GM21825 (cell line): ENCODE measurements around the gene GNPNAT1.
"Not testable (repeated sequence)": the region's sequence is repeated elsewhere in the genome, so short reads cannot be mapped to it uniquely, and the experiment has no call there.

ENCODE experiments used
- ATAC-seq: cut with Tn5 transposase; IDR thresholded peaks from one replicate; pipeline ENCODE4 v1.9.1; 2021; ENCODE audit warnings: mild to moderate bottlenecking, moderate library complexity; ENCODE audit not compliant: unreplicated experiment

GNPNAT1 gene

GRCh38 chr14:52790011-52790755 lies 1.2 kb downstream of the GNPNAT1 start:
- no peak for ATAC-seq

- ATAC-seq = no peak
Measured at GRCh38 chr14:52789118-52789517, 2.3 kb downstream of the GNPNAT1 start.

DNA sequence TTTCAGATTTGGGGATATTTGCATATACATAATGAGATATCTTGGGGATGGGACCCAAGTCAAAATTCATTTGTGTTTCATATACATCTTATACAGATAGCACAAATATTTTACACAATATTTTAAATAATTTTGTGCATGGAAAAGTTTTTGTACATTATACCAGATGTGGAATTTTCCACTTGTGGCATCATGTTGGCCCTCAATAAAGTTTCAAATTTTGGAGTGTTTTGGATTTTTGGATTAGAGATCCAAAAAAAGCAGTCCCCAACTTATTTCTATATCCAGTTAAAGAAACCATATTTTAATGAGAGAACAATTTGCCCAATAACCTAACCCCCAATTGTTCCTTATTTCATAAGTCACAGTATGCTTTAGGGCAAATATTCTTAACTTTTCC lies 4.5 kb downstream of the GNPNAT1 start:
- no peak for ATAC-seq

GRCh38 chr14:52783206-52783605 lies 8.2 kb downstream of the GNPNAT1 start:
- no peak for ATAC-seq

GRCh38 chr14:52781629-52782028 lies 9.8 kb downstream of the GNPNAT1 start:
- no peak for ATAC-seq

GRCh38 chr14:52780893-52781292 lies 10.5 kb downstream of the GNPNAT1 start:
- no peak for ATAC-seq

DNA sequence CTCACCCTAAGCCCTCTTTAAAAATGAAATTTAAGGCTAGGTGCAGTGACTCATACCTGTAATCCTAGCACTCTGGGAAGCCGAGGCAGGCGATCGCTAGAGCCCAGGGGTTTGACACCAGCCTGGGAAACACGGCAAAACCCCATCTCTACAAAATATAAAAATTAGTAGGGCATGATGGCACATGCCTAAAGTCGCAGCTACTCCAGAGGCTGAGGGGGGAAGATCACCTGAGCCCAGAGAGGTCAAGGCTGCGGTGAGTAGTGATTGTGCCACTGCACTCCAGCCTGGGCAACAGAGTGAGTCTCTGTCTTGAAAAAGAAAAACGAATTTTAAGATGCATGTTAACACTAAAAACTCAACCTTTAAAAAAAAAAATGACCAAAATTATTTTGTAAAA lies 12.7 kb downstream of the GNPNAT1 start:
- no peak for ATAC-seq

DNA sequence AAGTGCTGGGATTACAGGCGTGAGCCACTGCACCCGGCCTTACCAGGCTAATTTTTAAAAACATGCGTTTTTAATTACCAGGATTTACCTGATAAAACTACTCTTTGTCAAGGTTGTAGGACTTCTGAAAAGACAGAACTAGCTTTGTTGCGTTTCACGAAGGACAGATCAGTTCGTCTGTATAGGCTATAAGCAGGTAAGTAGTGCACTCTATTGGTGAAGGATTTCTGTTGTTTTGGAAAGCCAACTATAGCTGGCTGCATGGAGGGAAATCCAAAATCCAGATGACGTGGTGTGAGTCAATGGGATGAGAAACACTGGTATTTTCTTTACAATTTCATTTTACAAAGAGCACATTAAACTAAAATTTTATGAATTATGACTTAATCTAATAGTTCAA lies 14.6 kb downstream of the GNPNAT1 start:
- ATAC-seq = no peak

- ATAC-seq = no peak
Measured at GRCh38 chr14:52769887-52770286, 21.5 kb downstream of the GNPNAT1 start.

GRCh38 chr14:52767058-52767833 lies 24.2 kb downstream of the GNPNAT1 start:
- ATAC-seq = no peak

DNA sequence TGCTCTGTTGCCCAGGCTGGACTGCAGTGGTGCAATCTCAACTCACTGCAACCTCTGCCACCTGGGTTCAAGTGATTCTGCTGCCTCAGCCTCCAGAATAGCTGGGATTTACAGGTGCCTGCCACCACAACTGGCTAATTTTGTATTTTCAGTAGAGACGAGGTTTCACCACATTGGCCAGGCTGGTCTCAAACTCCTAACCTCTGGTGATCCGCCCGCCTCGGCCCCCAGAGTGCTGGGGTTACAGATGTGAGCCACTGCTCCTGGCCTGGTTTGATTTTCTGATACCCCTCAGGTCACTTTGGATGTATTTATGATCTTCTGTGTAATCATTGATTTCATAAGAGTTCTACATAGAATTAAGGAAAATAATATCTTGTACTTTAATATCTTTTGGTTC lies 28.5 kb downstream of the GNPNAT1 start:
- not testable (repeated sequence) for ATAC-seq

DNA sequence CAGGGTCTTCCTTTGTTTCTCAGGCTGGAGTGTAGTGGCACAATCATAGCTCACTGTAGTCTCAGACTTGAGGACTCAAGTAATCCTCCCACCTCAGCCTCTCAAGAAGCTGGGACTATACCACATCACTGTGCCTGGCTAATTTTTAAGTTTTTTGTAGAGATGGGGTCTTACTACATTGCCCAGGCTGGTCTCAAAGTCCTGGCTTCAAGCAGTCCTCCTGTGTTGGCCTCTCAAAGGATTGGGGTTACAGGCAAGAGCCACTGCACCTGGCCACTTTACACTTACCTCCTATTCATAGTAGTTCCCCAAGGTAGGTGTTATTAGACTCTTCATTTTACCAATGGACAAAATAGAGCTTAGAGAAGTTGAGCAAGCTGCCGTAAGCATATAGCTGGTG lies 32.3 kb downstream of the GNPNAT1 start:
- ATAC-seq = no peak

GRCh38 chr14:52755607-52756316 lies 35.6 kb downstream of the GNPNAT1 start:
- ATAC-seq = no peak

GRCh38 chr14:52748647-52749292 lies 42.6 kb downstream of the GNPNAT1 start:
- ATAC-seq = no peak

DNA sequence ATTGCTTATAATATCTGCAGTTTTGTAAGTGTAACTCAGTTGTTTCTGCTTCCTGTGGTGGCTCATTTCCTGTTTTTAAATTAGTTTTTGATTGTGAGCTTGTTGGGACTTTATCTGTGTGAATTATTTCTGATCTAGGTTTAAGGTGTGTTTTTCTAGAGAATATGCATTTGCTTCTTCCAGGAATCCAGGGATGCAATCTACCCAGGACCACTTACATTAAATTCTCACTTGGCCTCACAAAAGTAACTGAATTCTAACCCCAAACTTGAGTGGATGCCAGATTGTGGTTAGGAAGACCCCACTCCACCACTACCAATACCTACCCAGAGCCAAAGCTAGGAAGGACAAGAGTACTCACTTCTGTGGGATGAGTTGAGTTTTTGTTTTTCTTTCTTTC lies 49.5 kb downstream of the GNPNAT1 start:
- peak; percentile 23 for ATAC-seq

- no peak for ATAC-seq
Measured at GRCh38 chr14:52740751-52741150, 50.7 kb downstream of the GNPNAT1 start.

- ATAC-seq = no peak
Measured at GRCh38 chr14:52738409-52738808, 53.0 kb downstream of the GNPNAT1 start.

- ATAC-seq = no peak
Measured at GRCh38 chr14:52735921-52736489, 55.4 kb downstream of the GNPNAT1 start.

DNA sequence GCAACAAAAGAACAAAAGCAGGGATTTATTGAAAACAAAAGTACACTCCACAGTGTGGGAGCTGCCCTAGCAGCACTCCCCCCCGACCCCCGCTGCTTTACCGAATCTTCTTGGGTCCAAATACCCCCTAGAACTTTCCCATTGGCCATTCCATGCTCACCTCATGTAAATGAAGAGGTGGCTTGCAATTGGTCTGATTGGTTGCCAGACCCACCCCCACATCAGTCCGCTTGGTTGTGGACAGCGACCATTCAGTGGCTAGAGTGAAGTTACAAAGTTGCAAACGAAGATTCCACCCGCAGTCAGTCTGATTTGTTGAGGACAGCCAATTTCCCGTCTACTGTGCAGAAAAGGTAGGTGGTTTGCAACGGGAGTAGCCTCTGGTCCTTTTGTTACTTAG lies 57.6 kb downstream of the GNPNAT1 start:
- no peak for ATAC-seq

- ATAC-seq = no peak
Measured at GRCh38 chr14:52730709-52731111, 60.7 kb downstream of the GNPNAT1 start.
